Measurements from ENCODE around the gene FOXO3.

- TF ChIP-seq CTCF (CRISPR knock-in tag; IDR thresholded peaks at IDR 0.05) = no peak
- TF ChIP-seq CREB1 (IDR thresholded peaks at IDR 0.05) = no peak
- no peak for TF ChIP-seq CREB1 (CRISPR knock-in tag; IDR thresholded peaks at IDR 0.05)
- no peak for TF ChIP-seq JUND (CRISPR knock-in tag; IDR thresholded peaks at IDR 0.05)
- no peak for TF ChIP-seq BHLHE40 (IDR thresholded peaks at IDR 0.05; ENCODE audit: low read length)
- no peak for TF ChIP-seq KLF16 (CRISPR knock-in tag; IDR thresholded peaks at IDR 0.05)
These were observed 171.6 kb downstream of the FOXO3 start for GRCh38 chr6:108732091-108732870.
